Islet of Langerhans (tissue), 1 donor: ENCODE measurements around the gene ELOVL6.
"Not testable (repeated sequence)": the region's sequence is repeated elsewhere in the genome, so short reads cannot be mapped to it uniquely, and the experiment has no call there.

Source experiments
- FAIRE-seq: peaks from one replicate; lab custom pipeline; 2011; peaks lifted over from hg19 to GRCh38; lab: Jason Lieb, UNC

The ELOVL6 gene

GRCh38 chr4:110198435-110199416 lies at the start of gene ELOVL6:
TSS of gene ELOVL6 (minus strand) at chr4:110198615. CDS start at chr4:110198335, 280 bp downstream.
- no peak for FAIRE-seq

GRCh38 chr4:110248100-110248499 lies 49.7 kb upstream of the ELOVL6 start:
- FAIRE-seq, result no peak

GRCh38 chr4:110247591-110247990 lies 49.2 kb upstream of the ELOVL6 start:
- FAIRE-seq, result no peak

- no peak for FAIRE-seq
These were observed 47.2 kb upstream of the ELOVL6 start for GRCh38 chr4:110245577-110245976.

GRCh38 chr4:110236324-110236723 lies 37.9 kb upstream of the ELOVL6 start:
- FAIRE-seq, result no peak

- not testable (repeated sequence) for FAIRE-seq
These were observed 35.2 kb upstream of the ELOVL6 start for GRCh38 chr4:110233581-110233980.

GRCh38 chr4:110231869-110232268 lies 33.5 kb upstream of the ELOVL6 start:
- no peak for FAIRE-seq

- FAIRE-seq, result no peak
These were observed 30.9 kb upstream of the ELOVL6 start for GRCh38 chr4:110229266-110229665.

GRCh38 chr4:110224812-110225211 lies 26.4 kb upstream of the ELOVL6 start:
- no peak for FAIRE-seq

GRCh38 chr4:110224142-110224541 lies 25.7 kb upstream of the ELOVL6 start:
- no peak for FAIRE-seq

GRCh38 chr4:110218935-110219334 lies 20.5 kb upstream of the ELOVL6 start:
- not testable (repeated sequence) for FAIRE-seq

GRCh38 chr4:110217181-110217580 lies 18.8 kb upstream of the ELOVL6 start:
- FAIRE-seq, result not testable (repeated sequence)

- FAIRE-seq, result no peak
These were observed 17.7 kb upstream of the ELOVL6 start for GRCh38 chr4:110216129-110216528.

- FAIRE-seq, result no peak
These were observed 13.3 kb upstream of the ELOVL6 start for GRCh38 chr4:110211770-110212061.

- FAIRE-seq, result peak; percentile 98
These were observed 12.8 kb upstream of the ELOVL6 start for GRCh38 chr4:110211007-110211769.

GRCh38 chr4:110208419-110208818 lies 10.0 kb upstream of the ELOVL6 start:
- no peak for FAIRE-seq

GRCh38 chr4:110207233-110207632 lies 8.8 kb upstream of the ELOVL6 start:
- no peak for FAIRE-seq

GRCh38 chr4:110202024-110202423 lies 3.6 kb upstream of the ELOVL6 start:
- no peak for FAIRE-seq

GRCh38 chr4:110201502-110201901 lies 3.1 kb upstream of the ELOVL6 start:
- no peak for FAIRE-seq

GRCh38 chr4:110200689-110201088 lies 2.3 kb upstream of the ELOVL6 start:
- FAIRE-seq, result no peak

GRCh38 chr4:110198049-110198434 lies 373 bp downstream of the ELOVL6 start:
- no peak for FAIRE-seq

GRCh38 chr4:110197529-110198042 lies 829 bp downstream of the ELOVL6 start:
- FAIRE-seq, result no peak

- FAIRE-seq, result no peak
These were observed 1.4 kb downstream of the ELOVL6 start for GRCh38 chr4:110196871-110197528.
